GM12878 (cell line): ENCODE data around the gene PLAAT3. TPM values are rescaled to one million over a fixed set of nuclear protein-coding genes. Genes with fewer than 3 reads are reported as not detected.
A peak's percentile ranks its signal among the peaks of the same experiment; 100 is the strongest.

ENCODE experiments used
- ATF7 ChIP-seq: fragments of 450-650 bp; IDR thresholded peaks from 2 replicates; pipeline ENCODE4 v1.6.1; 2016; ENCODE audit warnings: low read depth, mild to moderate bottlenecking
- DPF2 ChIP-seq: fragments of 450-650 bp; IDR thresholded peaks from 2 replicates; pipeline ENCODE4 v1.6.1; 2017; ENCODE audit warnings: mild to moderate bottlenecking
- EED ChIP-seq: sonication (generic); IDR thresholded peaks from 2 replicates; pipeline ENCODE4 v1.6.1; 2016; ENCODE audit warnings: antibody characterized with exemption, low read depth
- JUND ChIP-seq: IDR thresholded peaks from 2 replicates; pipeline ENCODE4 v1.6.1; 2012; ENCODE audit warnings: low read depth, mild to moderate bottlenecking, low read length, improper control_type of control experiment, moderate library complexity
- KAT2A ChIP-seq: conservative IDR thresholded peaks from 2 replicates; pipeline ENCODE4 v1.6.1; 2011; ENCODE audit warnings: low read depth, low read length; ENCODE audit not compliant: control insufficient read depth
- NFYB ChIP-seq: IDR thresholded peaks from 2 replicates; pipeline ENCODE4 v1.6.1; 2011; ENCODE audit warnings: low read depth, mild to moderate bottlenecking, low read length, improper control_type of control experiment, moderate library complexity; ENCODE audit not compliant: insufficient read depth
- RELA ChIP-seq: fragments of 450-650 bp; IDR thresholded peaks from 2 replicates; pipeline ENCODE4 v1.8.0; 2014; ENCODE audit warnings: borderline replicate concordance; ENCODE audit not compliant: partially characterized antibody
- RELB ChIP-seq: fragments of 450-650 bp; IDR thresholded peaks from 2 replicates; pipeline ENCODE4 v1.6.1; 2017; ENCODE audit warnings: low read depth, mild to moderate bottlenecking, moderate library complexity
- SP1 ChIP-seq: IDR thresholded peaks from one replicate; pipeline ENCODE4 v1.6.1; 2011; ENCODE audit warnings: low read depth, low read length
- TAF1 ChIP-seq: IDR thresholded peaks from 2 replicates; pipeline ENCODE4 v1.6.1; 2011; ENCODE audit warnings: mild to moderate bottlenecking, low read depth, low read length, borderline replicate concordance
- TCF12 ChIP-seq: IDR thresholded peaks from 2 replicates; pipeline ENCODE4 v1.6.1; 2011; ENCODE audit warnings: low read depth, mild to moderate bottlenecking, low read length
- TCF3 ChIP-seq: IDR thresholded peaks from 2 replicates; pipeline ENCODE4 v1.6.1; 2012; ENCODE audit warnings: low read depth, mild to moderate bottlenecking, low read length, borderline replicate concordance; ENCODE audit not compliant: insufficient read depth
- ZBTB33 ChIP-seq: fragments of 450-650 bp; IDR thresholded peaks from 2 replicates; pipeline ENCODE4 v1.6.1; 2017; ENCODE audit warnings: mild to moderate bottlenecking
- ZBTB4 ChIP-seq: fragments of 450-650 bp; formaldehyde crosslinking; IDR thresholded peaks from 2 replicates; pipeline ENCODE4 v1.4.0; 2022; ENCODE audit warnings: mild to moderate bottlenecking, moderate library complexity
- polyA plus RNA-seq, 11 experiments: library from polyadenylated mRNA; depleted of rRNA in 4 of 11; unstranded in 6 of 11; stranded (reverse) in 5 of 11; fragments of >200 nt; fragmentation: Nextera tagmentation in 4 of 11; fragmentation: Illumina TruSeq in 1 of 11; extraction: Ambion mirVana in 4 of 11; extraction: Trizol in 1 of 11; gene quantifications; 1 replicate in 1 of 11; 2 replicates in 10 of 11; pipeline versions ENCODE4 v1.2.1 to v1.2.3, GENCODE V29; 2011 to 2016; ENCODE audit warnings: inconsistent platforms in 2 of 11, missing spikeins in 2 of 11, low read depth in 1 of 11
- total RNA-seq, 4 experiments: library from RNA; depleted of rRNA in 3 of 4; stranded (reverse); fragments of >200 nt in 3 of 4; fragmentation: Illumina TruSeq in 1 of 4; extraction: Trizol in 1 of 4; gene quantifications; 2 replicates each; pipeline versions ENCODE4 v1.2.1 to v1.2.3, GENCODE V29; 2013 to 2021
- TF ChIP-seq, protein P1 (sequence below): fragments of 450-650 bp; IDR thresholded peaks from 2 replicates; pipeline ENCODE4 v1.6.1; 2017; ENCODE audit warnings: mild to moderate bottlenecking, moderate library complexity
- TF ChIP-seq, protein P2 (sequence below): IDR thresholded peaks from 2 replicates; pipeline ENCODE4 v1.6.1; 2011; ENCODE audit warnings: mild to moderate bottlenecking, low read depth, low read length, moderate library complexity; ENCODE audit not compliant: insufficient replicate concordance

The PLAAT3 gene
- total and polyA plus RNA-seq, 10 of the 15 experiments (the other 5 are each of a cell fraction or from before 2014, with no cell fraction given): 4.8 to 37.0 (median 14.8) TPM

- no peak for TF ChIP-seq ZBTB4
- TF ChIP-seq NFYB: peak; percentile 49; the same call in 1 of the 2 replicates
- TF ChIP-seq DPF2: no peak
- no peak for TF ChIP-seq KAT2A
- no peak for TF ChIP-seq EED
- no peak for TF ChIP-seq RELB
- TF ChIP-seq, protein P1, sequence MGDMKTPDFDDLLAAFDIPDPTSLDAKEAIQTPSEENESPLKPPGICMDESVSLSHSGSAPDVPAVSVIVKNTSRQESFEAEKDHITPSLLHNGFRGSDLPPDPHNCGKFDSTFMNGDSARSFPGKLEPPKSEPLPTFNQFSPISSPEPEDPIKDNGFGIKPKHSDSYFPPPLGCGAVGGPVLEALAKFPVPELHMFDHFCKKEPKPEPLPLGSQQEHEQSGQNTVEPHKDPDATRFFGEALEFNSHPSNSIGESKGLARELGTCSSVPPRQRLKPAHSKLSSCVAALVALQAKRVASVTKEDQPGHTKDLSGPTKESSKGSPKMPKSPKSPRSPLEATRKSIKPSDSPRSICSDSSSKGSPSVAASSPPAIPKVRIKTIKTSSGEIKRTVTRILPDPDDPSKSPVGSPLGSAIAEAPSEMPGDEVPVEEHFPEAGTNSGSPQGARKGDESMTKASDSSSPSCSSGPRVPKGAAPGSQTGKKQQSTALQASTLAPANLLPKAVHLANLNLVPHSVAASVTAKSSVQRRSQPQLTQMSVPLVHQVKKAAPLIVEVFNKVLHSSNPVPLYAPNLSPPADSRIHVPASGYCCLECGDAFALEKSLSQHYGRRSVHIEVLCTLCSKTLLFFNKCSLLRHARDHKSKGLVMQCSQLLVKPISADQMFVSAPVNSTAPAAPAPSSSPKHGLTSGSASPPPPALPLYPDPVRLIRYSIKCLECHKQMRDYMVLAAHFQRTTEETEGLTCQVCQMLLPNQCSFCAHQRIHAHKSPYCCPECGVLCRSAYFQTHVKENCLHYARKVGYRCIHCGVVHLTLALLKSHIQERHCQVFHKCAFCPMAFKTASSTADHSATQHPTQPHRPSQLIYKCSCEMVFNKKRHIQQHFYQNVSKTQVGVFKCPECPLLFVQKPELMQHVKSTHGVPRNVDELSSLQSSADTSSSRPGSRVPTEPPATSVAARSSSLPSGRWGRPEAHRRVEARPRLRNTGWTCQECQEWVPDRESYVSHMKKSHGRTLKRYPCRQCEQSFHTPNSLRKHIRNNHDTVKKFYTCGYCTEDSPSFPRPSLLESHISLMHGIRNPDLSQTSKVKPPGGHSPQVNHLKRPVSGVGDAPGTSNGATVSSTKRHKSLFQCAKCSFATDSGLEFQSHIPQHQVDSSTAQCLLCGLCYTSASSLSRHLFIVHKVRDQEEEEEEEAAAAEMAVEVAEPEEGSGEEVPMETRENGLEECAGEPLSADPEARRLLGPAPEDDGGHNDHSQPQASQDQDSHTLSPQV: no peak
- TF ChIP-seq, protein P2, sequence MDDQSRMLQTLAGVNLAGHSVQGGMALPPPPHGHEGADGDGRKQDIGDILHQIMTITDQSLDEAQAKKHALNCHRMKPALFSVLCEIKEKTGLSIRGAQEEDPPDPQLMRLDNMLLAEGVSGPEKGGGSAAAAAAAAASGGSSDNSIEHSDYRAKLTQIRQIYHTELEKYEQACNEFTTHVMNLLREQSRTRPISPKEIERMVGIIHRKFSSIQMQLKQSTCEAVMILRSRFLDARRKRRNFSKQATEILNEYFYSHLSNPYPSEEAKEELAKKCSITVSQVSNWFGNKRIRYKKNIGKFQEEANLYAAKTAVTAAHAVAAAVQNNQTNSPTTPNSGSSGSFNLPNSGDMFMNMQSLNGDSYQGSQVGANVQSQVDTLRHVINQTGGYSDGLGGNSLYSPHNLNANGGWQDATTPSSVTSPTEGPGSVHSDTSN: no peak
- TF ChIP-seq ATF7: no peak
- TF ChIP-seq TCF3: no peak
- no peak for TF ChIP-seq RELA
- TF ChIP-seq ZBTB33: no peak
- no peak for TF ChIP-seq TCF12
- peak; percentile 43; the same call in 1 of the 2 replicates for TF ChIP-seq TAF1
- no peak for TF ChIP-seq JUND
- no peak for TF ChIP-seq SP1
Observed at GRCh38 chr11:63573881-63574855, 40.1 kb downstream of the PLAAT3 start (continued).
